Fibroblast of mammary gland (primary cell): ENCODE measurements around the gene PRKAG2.

Experiments
- DNase-seq: peaks from one replicate; pipeline ENCODE4 v3.0.0-alpha.2; 2010; ENCODE audit warnings: low read depth
- H3K4me3 ChIP-seq: 2 replicates; pipeline ENCODE4 v1.5.1; 2011; ENCODE audit warnings: low read depth, mild to moderate bottlenecking, low read length, moderate library complexity; ENCODE audit not compliant: control insufficient read depth
- TF ChIP-seq, protein P1 (sequence below): conservative IDR thresholded peaks from 2 replicates; pipeline ENCODE4 v1.5.1; 2011; ENCODE audit warnings: low read depth, low read length, inconsistent platforms; ENCODE audit not compliant: control insufficient read depth, insufficient read depth

Gene PRKAG2

DNA sequence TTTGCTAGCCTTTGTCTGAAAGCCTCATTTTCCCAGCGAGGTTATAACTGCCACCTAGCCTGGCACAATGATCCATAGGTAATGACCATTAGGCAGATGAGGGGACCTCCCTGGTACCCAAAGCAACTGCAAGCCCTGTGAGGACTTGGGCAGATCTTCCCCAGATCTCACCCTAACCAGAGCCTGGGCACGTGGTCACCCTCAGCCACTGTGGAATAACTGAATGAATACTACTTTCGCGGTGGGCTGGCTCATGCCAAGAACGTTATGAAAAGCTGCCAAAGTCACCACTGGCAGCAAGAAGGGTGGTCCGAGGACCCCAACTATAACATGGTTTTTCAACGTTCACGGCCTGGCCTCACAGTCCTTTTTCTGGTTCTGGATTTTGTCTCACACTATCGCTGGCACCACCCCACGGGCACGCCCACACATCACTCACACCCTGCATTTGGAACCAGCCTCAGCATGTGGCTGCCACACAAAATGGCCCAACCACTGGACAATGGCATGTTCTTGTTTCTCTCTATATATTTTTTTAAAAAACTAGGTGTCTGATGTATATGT is 3.4 kb downstream of the PRKAG2 start:
- DNase-seq: no peak

DNA sequence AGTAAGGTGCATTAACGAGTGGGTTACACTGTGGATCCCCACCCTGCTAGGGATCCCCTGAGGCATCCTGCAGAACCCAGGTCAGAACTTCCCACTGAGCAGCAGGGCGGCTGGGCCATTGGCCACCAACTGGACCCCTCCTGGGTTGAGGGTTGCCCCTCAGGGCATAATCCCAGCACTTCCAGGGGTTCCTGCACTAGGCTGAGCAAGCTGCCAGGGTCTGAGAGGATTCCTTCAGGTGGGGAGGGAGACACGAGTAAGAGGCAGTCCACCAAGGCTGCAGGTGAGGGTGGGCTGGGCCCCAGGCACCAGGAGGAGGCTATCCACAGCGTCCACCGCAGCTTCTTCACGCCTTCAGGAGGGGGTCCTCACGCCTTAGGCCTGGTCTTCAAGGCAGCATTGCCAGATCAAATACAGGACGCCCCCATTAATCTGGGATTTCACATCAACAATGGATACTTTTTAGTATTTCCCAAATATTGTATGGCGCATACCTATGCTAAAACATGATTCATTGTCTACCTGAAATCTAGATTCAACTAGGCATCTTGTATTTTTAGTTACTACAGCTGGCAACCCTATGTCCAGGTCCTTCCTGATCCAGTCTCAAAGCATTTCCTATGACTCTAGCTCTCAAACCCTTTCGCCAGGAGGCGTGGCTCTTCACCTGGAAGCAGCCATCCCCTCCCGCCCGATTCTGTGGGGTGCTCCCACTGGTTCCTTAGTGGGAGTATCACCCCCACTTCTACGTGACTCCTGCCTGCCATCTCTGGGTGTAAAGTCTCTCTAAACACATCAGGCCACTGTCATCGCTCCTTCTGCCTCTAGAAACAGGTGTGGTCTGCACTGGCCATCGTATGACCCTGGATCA is 4.1 kb downstream of the PRKAG2 start:
- DNase-seq: no peak
- TF ChIP-seq, protein P1, sequence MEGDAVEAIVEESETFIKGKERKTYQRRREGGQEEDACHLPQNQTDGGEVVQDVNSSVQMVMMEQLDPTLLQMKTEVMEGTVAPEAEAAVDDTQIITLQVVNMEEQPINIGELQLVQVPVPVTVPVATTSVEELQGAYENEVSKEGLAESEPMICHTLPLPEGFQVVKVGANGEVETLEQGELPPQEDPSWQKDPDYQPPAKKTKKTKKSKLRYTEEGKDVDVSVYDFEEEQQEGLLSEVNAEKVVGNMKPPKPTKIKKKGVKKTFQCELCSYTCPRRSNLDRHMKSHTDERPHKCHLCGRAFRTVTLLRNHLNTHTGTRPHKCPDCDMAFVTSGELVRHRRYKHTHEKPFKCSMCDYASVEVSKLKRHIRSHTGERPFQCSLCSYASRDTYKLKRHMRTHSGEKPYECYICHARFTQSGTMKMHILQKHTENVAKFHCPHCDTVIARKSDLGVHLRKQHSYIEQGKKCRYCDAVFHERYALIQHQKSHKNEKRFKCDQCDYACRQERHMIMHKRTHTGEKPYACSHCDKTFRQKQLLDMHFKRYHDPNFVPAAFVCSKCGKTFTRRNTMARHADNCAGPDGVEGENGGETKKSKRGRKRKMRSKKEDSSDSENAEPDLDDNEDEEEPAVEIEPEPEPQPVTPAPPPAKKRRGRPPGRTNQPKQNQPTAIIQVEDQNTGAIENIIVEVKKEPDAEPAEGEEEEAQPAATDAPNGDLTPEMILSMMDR: no peak
- H3K4me3 ChIP-seq: no peak overlapping the region

More for the DNA sequence above, 3.4 kb downstream of the PRKAG2 start:
- TF ChIP-seq, protein P1: no peak
- H3K4me3 ChIP-seq: no peak overlapping the region

DNA sequence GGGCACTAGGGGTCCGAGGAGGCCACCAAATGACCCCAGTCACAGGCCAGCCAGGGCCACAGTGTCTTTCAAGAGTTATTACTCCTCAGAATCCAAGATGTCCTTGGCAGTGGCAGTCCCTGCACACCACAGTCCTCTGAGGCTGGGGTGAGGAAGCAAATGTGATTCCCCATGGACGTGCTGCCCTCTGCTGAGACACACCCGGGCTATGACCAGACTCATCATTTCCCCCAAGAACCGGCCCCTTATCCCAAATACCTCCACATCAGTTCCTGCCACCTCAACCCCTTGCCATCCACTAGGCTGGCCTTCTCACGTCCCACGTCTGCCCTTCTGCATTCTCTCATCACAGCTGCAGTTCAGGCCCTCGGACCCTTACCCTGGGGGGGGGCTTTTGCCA is 5.0 kb downstream of the PRKAG2 start:
- TF ChIP-seq, protein P1: no peak
- H3K4me3 ChIP-seq: no peak overlapping the region
- DNase-seq: peak; percentile 4

DNA sequence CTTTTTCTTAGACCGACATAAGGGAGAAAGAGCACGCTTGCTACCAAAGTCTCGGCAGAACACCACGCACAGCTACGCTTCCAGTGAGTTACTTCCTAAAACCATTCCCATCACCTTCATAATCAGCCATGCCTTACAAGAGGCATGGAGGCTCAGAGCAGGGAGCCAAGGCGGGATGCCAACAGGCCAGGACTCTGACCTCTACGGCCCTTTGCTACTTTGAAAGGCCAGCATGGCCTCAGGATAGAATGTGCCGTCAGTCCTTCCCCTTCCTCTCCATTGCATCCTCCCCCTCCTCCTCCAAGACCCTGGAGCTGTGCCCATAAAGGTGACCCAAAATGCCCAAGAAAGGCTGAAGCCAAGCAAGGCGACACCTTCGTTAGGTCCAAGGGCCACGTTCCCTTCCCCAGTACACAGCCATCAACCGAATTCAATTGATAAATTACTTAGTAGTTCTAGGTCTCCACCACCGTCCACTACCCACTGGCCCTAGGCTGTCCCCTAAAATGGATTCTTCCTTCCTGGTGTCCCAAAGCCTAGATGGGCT is 5.7 kb downstream of the PRKAG2 start:
- no peak for DNase-seq
- TF ChIP-seq, protein P1: no peak
- H3K4me3 ChIP-seq: no peak overlapping the region

DNA sequence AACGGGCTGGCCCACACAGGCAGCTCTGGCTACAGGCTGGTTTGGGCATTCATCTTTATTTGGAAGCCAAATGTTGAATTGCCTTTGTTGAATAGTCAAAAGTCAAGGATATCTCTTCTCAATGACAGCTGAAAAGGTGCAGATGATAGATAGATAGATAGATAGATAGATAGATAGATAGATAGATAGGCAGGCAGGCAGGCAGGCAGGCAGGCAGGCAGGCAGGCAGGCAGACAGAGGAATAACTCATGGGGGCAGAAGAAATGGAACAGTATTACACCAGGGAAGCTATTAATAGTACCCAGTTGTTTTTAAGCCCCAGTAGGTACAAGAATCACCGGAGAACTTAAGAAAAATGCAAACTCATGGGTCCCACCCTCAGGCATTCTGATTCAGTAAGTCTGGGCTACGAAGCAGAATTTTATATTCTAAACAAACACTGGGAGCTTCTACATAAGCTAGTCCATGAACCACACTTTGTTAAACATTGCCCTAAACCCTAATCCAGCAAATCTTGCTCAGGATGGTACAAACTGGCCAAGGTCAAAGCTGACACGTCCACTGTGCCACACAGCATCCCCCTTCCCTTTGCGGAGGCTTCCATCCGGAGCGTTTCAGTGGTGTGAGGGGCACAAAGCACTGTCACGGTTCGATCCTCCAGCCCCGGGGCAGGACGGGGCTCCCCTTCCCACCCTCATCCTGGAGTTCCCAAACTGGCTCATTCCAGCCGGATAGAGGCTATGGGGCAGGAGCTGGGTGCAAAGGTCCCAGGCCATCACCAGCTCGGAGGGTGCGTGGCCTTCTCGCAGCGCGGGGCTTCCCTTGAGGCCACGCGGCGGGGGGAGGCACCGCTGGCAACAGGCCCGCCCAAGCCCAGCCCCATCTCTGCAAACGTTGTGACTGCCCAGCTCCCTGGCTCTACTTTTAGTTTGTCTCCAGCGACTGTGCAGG is 6.7 kb downstream of the PRKAG2 start:
- H3K4me3 ChIP-seq: no peak overlapping the region
- TF ChIP-seq, protein P1: no peak
- no peak for DNase-seq

DNA sequence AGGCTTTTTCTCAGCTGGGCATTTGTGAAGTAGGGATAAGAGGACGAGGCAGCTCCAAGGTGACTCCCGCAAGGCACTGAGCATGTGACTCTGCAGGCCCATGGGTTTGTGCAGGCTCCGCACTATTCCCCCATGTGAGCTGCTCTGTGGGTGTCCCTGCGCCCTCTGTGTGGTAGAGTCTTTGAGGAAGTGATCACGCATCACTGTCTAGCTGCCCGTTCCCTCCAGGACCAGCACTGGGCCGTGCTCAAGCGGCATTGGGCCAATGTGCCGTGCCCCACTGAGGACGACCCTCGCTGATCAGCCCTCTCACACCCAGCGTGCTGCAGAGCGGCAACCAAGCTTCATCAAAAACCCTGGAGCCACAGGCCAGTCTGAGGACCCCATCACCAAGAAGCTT is 7.5 kb downstream of the PRKAG2 start:
- TF ChIP-seq, protein P1: no peak
- no peak for DNase-seq
- no peak overlapping the region for H3K4me3 ChIP-seq
